Muscle of back (tissue), 11 donors: Measurements from ENCODE around the gene NPBWR2. TPM values are rescaled to one million over a fixed set of nuclear protein-coding genes. Genes with fewer than 3 reads are reported as not detected.
A peak's percentile ranks its signal among the peaks of the same experiment; 100 is the strongest.

Experiments used
- DNase-seq, 3 donors: peaks; one replicate each; pipeline versions ENCODE4 v3.0.0 to v3.0.0-alpha.2; 2013
- polyA plus RNA-seq, 10 donors: library from polyadenylated mRNA; unstranded; fragments of 120-200 nt; gene quantifications; one replicate each; pipeline ENCODE4 v1.2.1, GENCODE V29; 2013; ENCODE audit not compliant: insufficient read length in 10 of 10

Gene NPBWR2
- polyA plus RNA-seq, 10 donors: not detected

DNA sequence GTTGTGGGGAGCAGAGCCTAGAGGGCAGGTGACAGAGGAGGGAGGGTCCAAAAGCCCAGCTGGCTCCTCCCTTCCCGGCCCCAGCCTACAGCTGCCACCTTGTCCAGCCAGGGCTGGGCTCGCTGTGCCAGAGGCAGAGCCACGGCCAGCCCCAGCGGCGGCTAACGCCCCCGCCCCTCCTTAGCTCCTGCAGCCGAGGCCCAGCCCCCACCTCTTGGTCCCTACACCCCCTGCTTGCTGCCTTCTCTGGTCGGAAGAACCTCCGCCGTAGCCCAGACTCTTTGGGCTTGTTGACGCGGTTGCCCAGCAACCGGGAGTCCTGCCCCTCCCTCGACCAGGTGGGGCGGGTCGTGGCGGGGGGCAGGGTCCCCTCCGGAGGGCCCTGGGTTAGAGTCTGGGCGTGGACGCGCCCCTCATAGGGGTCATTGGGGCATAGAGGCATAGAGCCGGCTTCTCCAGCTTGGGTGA lies 22.6 kb downstream of the NPBWR2 start:
- DNase-seq: no peak

GRCh38 chr20:64083804-64084684 lies 23.3 kb downstream of the NPBWR2 start, which contains the start of gene LKAAEAR1:
LKAAEAR1 (minus strand) TSS chr20:64084398; CDS start chr20:64084219, 179 bp downstream.
- DNase-seq: no peak

DNA sequence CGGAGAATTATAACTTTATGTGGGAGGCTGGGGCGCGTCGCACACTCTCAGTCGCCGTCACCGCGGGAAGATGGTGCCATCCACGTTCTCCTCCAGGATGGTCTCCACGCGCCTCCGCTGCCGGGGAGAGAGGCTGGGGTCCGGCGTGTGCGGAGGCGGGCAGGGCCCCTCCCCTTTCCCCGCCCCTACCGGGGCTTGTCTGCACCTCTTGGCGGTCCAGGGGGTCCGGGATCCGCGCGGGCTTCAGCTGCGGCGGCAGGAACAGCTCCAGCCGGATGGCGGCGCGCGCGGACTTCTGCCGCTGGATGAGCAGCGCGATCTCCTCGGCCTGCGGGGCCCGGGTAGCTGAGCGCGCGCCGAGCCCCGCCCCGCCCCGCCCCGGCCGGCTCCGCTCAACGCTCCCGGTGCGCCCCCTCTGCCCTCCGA lies 24.0 kb downstream of the NPBWR2 start:
- DNase-seq: peak; percentile 54 to 88 (median 76)

DNA sequence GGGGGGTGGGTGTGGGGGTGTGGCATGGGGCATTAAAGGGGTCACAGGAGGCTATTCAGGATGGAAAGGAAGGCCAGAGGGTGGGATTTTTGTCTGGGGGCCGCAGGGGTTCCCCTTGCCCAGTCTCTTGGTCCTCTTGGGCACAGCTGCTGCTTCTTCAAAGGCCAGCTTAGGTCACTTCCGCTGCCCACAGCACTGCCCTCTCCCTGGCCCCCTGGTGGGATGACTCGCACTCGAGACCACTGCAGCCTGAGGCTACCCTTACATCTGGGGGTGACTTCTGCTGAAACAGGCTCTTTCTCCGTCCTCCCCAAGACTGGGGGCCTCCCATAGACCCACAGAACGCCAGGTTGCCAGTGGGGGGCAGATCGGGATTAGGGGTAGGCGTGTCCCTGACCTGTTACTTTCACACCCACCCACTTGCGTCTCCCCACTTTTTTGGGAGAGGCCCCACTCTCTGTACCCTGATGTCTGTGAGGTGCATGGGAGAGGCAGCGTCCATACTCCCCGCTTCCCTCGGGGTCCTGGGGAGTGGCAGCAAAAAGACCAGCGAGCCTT lies 24.5 kb downstream of the NPBWR2 start:
- no peak for DNase-seq

GRCh38 chr20:64082126-64082731 lies 25.1 kb downstream of the NPBWR2 start:
- DNase-seq: no peak

GRCh38 chr20:64081624-64081964 lies 25.8 kb downstream of the NPBWR2 start:
- DNase-seq: no peak

DNA sequence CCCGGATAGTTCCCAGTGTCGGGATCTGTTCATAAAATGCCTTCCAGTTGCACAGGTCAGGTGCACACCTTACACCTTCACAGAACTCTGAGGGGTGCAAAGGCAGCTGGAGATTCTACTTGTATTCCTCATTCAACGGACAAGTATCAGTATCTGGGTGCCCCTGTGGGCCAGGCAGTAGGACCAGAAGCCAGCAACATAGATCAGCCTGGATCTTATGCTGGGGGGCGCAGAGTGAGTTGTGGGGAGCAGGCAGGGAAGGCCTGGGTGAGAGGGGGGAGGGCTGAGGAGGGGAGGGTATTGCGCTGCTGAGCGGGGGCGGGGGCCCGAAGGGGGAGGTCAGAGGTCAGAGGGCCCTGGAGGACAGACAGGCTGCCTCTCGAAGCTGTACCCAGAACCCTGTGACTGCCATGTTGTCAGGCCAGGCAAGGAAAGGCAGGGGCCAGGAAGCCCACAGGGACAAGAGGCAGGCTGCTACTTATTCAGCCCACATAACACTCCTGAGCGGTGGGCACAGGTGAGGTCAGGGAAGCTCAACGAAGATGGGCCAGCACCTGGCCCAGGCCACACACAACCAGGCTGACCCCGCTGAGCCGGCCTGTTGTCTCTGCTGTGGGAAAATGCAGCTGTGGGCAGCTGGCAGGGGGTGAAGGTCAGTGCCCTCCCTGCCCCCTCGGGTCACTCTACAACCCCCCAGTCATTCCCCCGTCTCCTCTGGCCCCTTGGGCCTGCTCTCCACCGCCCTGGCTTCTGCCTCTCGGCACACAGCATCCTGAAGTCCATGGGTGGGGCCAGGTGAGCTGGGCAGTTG lies 26.3 kb downstream of the NPBWR2 start:
- DNase-seq: no peak

DNA sequence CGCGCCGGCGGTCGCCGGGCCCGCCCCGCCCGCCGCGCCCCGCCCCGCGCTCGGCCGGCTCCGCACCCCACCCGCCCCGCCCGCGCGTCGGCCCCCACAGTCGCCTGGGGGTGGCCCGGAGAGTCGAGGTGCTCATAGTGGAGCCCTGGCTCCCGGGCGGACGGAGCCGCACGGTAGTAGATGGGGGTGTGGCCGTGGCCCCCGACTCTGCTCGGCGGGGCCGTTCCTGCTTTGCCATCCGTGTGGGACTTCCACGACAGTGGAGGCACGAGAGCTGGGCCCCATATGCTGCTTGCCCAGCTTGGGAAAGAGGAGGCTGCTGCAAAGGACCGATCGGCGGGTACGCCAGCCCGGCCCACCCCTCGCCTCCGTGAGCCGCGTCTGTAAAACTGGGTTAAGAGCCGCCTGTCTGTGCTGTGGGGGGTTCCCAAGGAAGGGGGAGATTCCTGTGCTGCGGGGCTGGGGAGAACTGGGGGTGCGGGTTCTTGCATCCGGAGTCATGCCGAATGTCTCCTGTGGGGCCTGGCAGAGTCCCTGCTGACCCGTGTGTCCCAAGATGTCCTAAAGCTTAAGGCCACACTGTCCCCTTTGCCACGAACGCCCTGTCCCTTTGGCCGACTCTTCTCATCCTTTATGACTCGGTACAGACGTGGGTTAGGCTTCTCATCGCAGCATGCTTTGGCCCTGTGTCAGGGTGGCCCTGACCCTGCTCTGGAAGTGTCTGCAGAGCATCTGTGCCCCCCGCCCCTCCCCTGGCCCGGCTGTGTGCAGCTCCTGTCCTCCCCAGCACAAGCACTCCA lies 27.2 kb downstream of the NPBWR2 start, which contains the start of gene OPRL1:
Gene OPRL1 (plus strand): TSS at position 70 of the 800 bp plus-strand sequence. CDS start 12,639 bp downstream, outside the sequence.
- peak in 1 of 3 donors; percentile 60 for DNase-seq

DNA sequence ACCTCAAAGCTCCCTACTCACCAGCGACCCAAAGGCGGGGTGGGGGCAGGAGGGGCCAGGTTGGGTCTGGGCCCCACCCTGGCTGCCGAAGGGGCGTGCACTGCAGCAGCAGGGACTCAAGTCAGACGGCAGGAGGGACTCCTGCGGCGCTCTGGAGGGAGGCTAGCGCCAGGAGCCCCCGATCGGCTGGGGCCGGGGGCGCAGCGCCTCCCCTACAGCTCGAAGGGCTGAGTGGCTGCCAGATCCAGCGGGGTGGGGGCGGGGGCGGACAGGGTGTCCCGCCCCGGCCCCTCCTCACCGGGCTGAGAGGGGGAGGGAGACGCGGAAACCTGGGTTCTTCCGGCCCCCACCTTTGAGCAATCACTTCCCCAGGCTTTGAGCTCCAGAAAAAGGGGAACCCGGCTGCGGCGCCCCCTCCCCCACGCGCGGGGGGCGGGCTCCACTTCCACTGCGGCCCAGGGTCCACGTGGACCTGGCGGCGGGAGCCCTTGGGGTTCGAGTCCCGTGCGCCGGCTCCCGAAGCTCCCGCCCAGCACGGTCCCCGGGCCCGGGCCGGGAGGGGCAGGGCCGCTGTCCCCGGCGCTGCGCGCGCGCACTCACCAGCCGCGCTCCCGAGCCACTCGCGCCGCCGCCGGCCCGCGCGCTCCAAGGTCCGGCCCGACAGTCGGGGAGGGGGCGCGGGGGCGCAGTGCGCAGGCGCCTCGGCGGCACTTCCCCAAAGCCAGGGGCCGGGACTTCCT lies 27.9 kb downstream of the NPBWR2 start, which contains the start of gene RGS19:
Gene RGS19 (minus strand): TSS at position 246 of the 740 bp plus-strand sequence. CDS start 2,632 bp downstream, outside the sequence.
- DNase-seq: peak; percentile 60 to 89 (median 88)

GRCh38 chr20:64078934-64079272 lies 28.5 kb downstream of the NPBWR2 start:
- no peak for DNase-seq

GRCh38 chr20:64077876-64078551 lies 29.4 kb downstream of the NPBWR2 start:
- DNase-seq: no peak

GRCh38 chr20:64077541-64077875 lies 29.9 kb downstream of the NPBWR2 start:
- no peak for DNase-seq

DNA sequence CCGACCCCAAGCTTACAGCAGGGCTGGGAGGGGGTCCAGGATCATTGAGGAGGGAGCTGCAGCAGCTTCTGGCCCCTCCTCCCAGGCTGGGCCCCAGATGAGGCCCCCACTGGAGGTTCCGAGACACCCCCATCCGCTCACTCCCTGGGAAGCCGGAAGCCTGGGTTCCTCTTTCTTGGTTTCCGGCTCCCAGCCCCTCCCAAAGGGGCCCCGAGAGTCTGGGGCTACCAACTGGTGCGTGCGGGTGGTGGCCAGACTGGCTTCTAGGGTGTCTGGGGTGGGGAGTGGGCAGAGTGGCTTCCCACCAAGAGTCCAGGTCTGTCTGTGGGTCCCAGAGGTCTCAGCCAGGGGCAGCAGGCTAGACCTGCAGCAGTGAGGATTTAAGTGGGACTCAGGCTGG lies 30.3 kb downstream of the NPBWR2 start:
- DNase-seq: no peak

- DNase-seq: no peak
These were observed 31.0 kb downstream of the NPBWR2 start for GRCh38 chr20:64076061-64076997.

DNA sequence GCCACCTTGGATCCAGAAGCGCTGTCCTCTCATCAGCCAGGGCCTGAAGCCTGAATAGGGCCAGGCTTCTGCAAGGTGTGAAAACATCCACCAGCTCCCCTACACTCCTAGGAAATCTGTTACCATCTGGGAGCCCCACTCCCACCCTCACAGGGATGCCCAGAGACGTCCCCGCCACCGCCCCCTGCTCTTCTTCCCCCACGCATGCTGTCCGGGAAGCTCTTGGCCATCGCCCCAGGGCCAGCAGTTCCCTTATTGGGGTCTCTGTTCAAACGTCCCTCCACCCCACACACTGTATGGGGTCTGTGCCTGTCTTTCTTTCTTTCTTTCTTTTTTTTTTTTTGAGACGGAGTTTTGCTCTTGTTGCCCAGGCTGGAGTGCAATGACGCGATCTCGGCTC lies 31.8 kb downstream of the NPBWR2 start:
- DNase-seq: no peak

DNA sequence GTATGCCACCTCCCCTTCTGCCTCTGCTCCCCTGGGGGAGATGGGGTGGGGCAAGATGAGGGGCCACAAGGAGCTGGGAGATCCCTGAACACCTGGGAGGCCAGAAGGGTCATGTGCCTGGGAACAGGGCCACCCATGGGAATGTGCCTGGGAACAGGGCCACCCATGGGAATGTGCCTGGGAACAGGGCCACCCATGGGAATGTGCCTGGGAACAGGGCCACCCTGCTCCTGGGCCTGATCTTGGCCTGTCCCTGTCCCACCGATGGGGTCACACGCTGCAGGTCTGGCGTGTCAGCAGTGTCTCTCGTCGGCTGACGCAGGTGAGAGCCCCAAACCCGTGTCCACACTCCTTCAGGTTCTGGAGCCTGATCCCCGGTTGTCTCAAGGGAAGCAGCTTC lies 32.4 kb downstream of the NPBWR2 start:
- no peak for DNase-seq

DNA sequence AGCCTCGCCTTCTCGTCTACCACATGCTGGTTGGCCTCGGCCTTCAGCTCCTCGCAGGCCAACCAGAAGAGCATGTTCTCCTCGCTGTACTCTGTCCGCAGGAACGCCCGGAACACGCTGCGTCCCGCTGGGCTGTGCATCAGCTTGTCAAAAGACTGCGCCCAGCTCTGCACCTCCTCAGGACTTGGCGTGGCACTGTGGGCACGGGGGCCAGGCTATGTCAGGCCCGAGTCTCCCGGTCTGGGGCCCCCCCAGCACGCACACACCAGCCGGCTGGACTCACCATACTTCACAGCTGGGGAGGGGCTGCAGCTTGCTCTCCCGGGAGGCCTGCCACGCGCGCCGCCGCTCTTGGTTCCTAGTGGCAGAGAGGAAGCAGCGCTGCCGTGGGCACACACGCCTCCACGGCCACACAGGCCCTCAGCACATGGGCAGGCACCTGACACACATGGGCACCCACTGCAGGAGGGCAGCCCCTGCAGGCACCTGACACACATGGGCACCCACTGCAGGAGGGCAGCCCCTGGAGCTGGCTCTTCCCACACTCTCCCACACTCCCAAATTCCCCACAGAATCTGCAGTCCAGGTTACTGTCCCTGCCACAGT lies 33.1 kb downstream of the NPBWR2 start:
- DNase-seq: no peak
